PC-3 (cell line): ENCODE data around the gene SPATA7. TPM values are rescaled to one million over a fixed set of nuclear protein-coding genes. Genes with fewer than 3 reads are reported as not detected.
A peak's percentile ranks its signal among the peaks of the same experiment; 100 is the strongest.

ENCODE experiments used
- ATAC-seq: fragments of 200-7000 bp; cut with Tn5 transposase; 2 replicates; pipeline ENCODE4 v1.9.1; 2020; ENCODE audit warnings: mild to moderate bottlenecking, moderate library complexity
- BruUV-seq: library from RNA; stranded (reverse); fragments of 400-500 nt; replicated peaks from 2 replicates; lab custom pipeline; 2021; lab: Mats Ljungman, UMichigan
- CTCF ChIA-PET: fragments of 300-600 bp; sonication (Branson Sonifier 250); formaldehyde crosslinking; loops from one replicate; lab custom pipeline; 2022; ENCODE audit warnings: antibody characterized with exemption; lab: Charles Lee
- POLR2A ChIA-PET: fragments of 300-600 bp; sonication (Branson Sonifier 250); formaldehyde crosslinking; loops from one replicate; lab custom pipeline; 2022; ENCODE audit warnings: antibody characterized with exemption; ENCODE audit not compliant: unreplicated experiment; lab: Charles Lee
- DNase-seq: peaks from one replicate; pipeline ENCODE4 v3.0.0-alpha.2; 2015
- H2AFZ ChIP-seq: fragments of 300-600 bp; sonication (generic); 2 replicates; pipeline ENCODE4 v1.6.0; 2016; ENCODE audit warnings: antibody characterized with exemption, low read length
- H3F3A ChIP-seq: fragments of 300-600 bp; sonication (generic); one replicate; pipeline ENCODE4 v1.6.0; 2017; ENCODE audit warnings: antibody characterized with exemption, low read length, control low read depth, mild to moderate bottlenecking; ENCODE audit not compliant: unreplicated experiment
- H3K27ac ChIP-seq: fragments of 300-600 bp; sonication (generic); 2 replicates; pipeline ENCODE4 v1.5.1; 2016; ENCODE audit warnings: mild to moderate bottlenecking, low read length
- H3K27me3 ChIP-seq: fragments of 300-600 bp; sonication (generic); 2 replicates; pipeline ENCODE4 v1.6.1; 2016; ENCODE audit warnings: low read length, mixed read lengths
- H3K36me3 ChIP-seq: fragments of 300-600 bp; sonication (generic); 2 replicates; pipeline ENCODE4 v1.6.1; 2016; ENCODE audit warnings: low read depth, mixed run types, low read length, mixed read lengths
- H3K4me1 ChIP-seq: fragments of 300-600 bp; sonication (generic); 2 replicates; pipeline ENCODE4 v1.5.1; 2016; ENCODE audit warnings: low read length; ENCODE audit not compliant: insufficient read depth
- H3K4me2 ChIP-seq: fragments of 300-600 bp; sonication (generic); 2 replicates; pipeline ENCODE4 v1.6.0; 2016; ENCODE audit warnings: low read length
- H3K4me3 ChIP-seq: fragments of 300-600 bp; sonication (generic); 2 replicates; pipeline ENCODE4 v1.5.1; 2016; ENCODE audit warnings: mild to moderate bottlenecking, low read length, mixed read lengths
- H3K79me2 ChIP-seq: fragments of 300-600 bp; sonication (generic); 2 replicates; pipeline ENCODE4 v1.6.1; 2017; ENCODE audit warnings: low read length, mixed read lengths
- H3K9ac ChIP-seq: fragments of 300-600 bp; sonication (generic); 2 replicates; pipeline ENCODE4 v1.6.0; 2016; ENCODE audit warnings: mild to moderate bottlenecking, low read length
- H3K9me2 ChIP-seq: fragments of 300-600 bp; sonication (generic); replicated peaks from 2 replicates; pipeline ENCODE4 v1.6.1; 2016; ENCODE audit warnings: mixed run types, low read length, mixed read lengths
- H3K9me3 ChIP-seq: fragments of 300-600 bp; sonication (generic); 2 replicates; pipeline ENCODE4 v1.6.1; 2016; ENCODE audit warnings: low read length, mixed read lengths
- H4K20me1 ChIP-seq: fragments of 300-600 bp; sonication (generic); 2 replicates; pipeline ENCODE4 v1.6.1; 2016; ENCODE audit warnings: low read length, mixed read lengths
- EZH2 ChIP-seq: fragments of 300-600 bp; sonication (generic); IDR thresholded peaks from one replicate; pipeline ENCODE4 v1.6.1; 2017; ENCODE audit warnings: antibody characterized with exemption, mild to moderate bottlenecking, low read length; ENCODE audit not compliant: unreplicated experiment
- EZH2phosphoT487 ChIP-seq: fragments of 300-600 bp; sonication (generic); IDR thresholded peaks from 2 replicates; pipeline ENCODE4 v1.6.1; 2018; ENCODE audit warnings: mild to moderate bottlenecking, antibody characterized with exemption, low read length, borderline replicate concordance
- intact Hi-C: fragments of 100-400 bp; cut with micrococcal nuclease; formaldehyde crosslinking; loops from 2 replicates; pipeline ENCODE4 v1.9.0; 2023
- total RNA-seq: library from RNA; depleted of rRNA; stranded (reverse); fragments of >200 nt; gene quantifications from 2 replicates; pipeline ENCODE4 v1.2.3, GENCODE V29; 2014
- TF ChIP-seq, protein P1 (sequence below): fragments of 300-600 bp; sonication (generic); conservative IDR thresholded peaks from 2 replicates; pipeline ENCODE4 v1.5.1; 2017; ENCODE audit warnings: antibody characterized with exemption, low read depth, mild to moderate bottlenecking, low read length

Gene SPATA7
- total RNA-seq, 1 experiment from 2014 or later: 2.8 TPM

DNA sequence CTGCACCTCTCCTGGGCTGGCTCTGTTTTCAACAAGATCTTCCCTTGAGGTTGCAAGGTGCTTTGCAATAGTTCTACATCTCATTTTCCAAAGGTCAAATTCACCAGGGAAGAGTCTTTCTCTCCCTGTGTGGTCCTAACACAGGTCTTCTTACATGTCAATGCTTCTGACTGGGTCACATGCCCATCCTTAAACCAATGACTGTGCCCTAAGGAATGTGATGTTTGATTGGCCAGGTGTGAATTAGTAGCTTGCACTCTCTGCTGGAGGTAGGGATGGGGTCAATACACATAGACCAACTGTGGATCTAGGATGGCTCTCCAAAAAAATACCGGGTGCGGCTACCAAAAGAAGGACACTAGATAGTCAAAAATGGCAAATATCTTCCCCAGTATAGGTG lies 42.5 kb upstream of the SPATA7 start:
- TF ChIP-seq, protein P1, sequence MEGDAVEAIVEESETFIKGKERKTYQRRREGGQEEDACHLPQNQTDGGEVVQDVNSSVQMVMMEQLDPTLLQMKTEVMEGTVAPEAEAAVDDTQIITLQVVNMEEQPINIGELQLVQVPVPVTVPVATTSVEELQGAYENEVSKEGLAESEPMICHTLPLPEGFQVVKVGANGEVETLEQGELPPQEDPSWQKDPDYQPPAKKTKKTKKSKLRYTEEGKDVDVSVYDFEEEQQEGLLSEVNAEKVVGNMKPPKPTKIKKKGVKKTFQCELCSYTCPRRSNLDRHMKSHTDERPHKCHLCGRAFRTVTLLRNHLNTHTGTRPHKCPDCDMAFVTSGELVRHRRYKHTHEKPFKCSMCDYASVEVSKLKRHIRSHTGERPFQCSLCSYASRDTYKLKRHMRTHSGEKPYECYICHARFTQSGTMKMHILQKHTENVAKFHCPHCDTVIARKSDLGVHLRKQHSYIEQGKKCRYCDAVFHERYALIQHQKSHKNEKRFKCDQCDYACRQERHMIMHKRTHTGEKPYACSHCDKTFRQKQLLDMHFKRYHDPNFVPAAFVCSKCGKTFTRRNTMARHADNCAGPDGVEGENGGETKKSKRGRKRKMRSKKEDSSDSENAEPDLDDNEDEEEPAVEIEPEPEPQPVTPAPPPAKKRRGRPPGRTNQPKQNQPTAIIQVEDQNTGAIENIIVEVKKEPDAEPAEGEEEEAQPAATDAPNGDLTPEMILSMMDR: no peak
- TF ChIP-seq EZH2: no peak
- TF ChIP-seq EZH2phosphoT487: no peak
- intact Hi-C loops: no loop called here
- no TSS peak for BruUV-seq
- H2AFZ ChIP-seq: no peak overlapping the region
- no peaks in the 10 kb centered on the region for H4K20me1 ChIP-seq
- ChIA-PET POLR2A (no interaction called here), CTCF (no interaction called here)
- H3K27me3 ChIP-seq: no peaks in the 10 kb centered on the region
- H3K9ac ChIP-seq: no peak overlapping the region
- no peak for DNase-seq
- peaks cover 29% of the 10 kb centered on the region for H3K4me1 ChIP-seq
- H3F3A ChIP-seq: peaks cover 8% of the 10 kb centered on the region
- ATAC-seq: no peak
- no peak overlapping the region for H3K4me2 ChIP-seq
- H3K27ac ChIP-seq: no peak overlapping the region
- H3K79me2 ChIP-seq: no peaks in the 10 kb centered on the region
- H3K9me3 ChIP-seq: no peaks in the 10 kb centered on the region
- no peak overlapping the region for H3K4me3 ChIP-seq
- H3K36me3 ChIP-seq: no peaks in the 10 kb centered on the region
- no peaks in the 10 kb centered on the region for H3K9me2 ChIP-seq

GRCh38 chr14:88346048-88346639 lies 39.3 kb upstream of the SPATA7 start:
- intact Hi-C loops: loop anchor here (5.0 kb wide), 1 partner anchor 36 kb away; no protein-coding TSS in a partner anchor
- H3K4me2 ChIP-seq: peak overlapping the region; percentile 84
- no peaks in the 10 kb centered on the region for H3K27me3 ChIP-seq
- BruUV-seq: no TSS peak
- H3K9ac ChIP-seq: peak overlapping the region; percentile 75
- ChIA-PET POLR2A (interaction anchor here (0.6 kb wide), 1 partner anchor 331 kb away, joined by 3 read pairs; no protein-coding TSS in a partner anchor), CTCF (interaction anchor here (0.6 to 0.9 kb wide), 2 partner anchors 110 to 550 kb away, joined by 3 to 4 read pairs; no protein-coding TSS in a partner anchor)
- ATAC-seq (peak; percentile 94), DNase-seq (peak; percentile 96)
- H3K9me3 ChIP-seq: no peaks in the 10 kb centered on the region
- no peaks in the 10 kb centered on the region for H3K79me2 ChIP-seq
- H4K20me1 ChIP-seq: no peaks in the 10 kb centered on the region
- peaks cover 8% of the 10 kb centered on the region for H3F3A ChIP-seq
- TF ChIP-seq, protein P1: no peak
- TF ChIP-seq EZH2phosphoT487: no peak
- H3K4me3 ChIP-seq: peak overlapping the region; percentile 50
- no peaks in the 10 kb centered on the region for H3K36me3 ChIP-seq
- H3K27ac ChIP-seq: peak overlapping the region; percentile 98
- H2AFZ ChIP-seq: peak overlapping the region; percentile 25; the same call in 1 of the 2 replicates
- no peaks in the 10 kb centered on the region for H3K9me2 ChIP-seq
- peaks cover 35% of the 10 kb centered on the region for H3K4me1 ChIP-seq

GRCh38 chr14:88348546-88348945 lies 36.9 kb upstream of the SPATA7 start:
- Histone ChIP-seq H3K9ac (no peak overlapping the region), H3K4me3 (no peak overlapping the region), H3K9me2 (no peaks in the 10 kb centered on the region), H3K4me1 (peaks cover 58% of the 10 kb centered on the region), H3K9me3 (no peaks in the 10 kb centered on the region), H3K4me2 (no peak overlapping the region), H4K20me1 (no peaks in the 10 kb centered on the region), H3K27me3 (no peaks in the 10 kb centered on the region), H3K79me2 (no peaks in the 10 kb centered on the region), H2AFZ (no peak overlapping the region), H3K36me3 (no peaks in the 10 kb centered on the region), H3K27ac (no peak overlapping the region), H3F3A (peaks cover 8% of the 10 kb centered on the region)
- TF ChIP-seq, protein P1: no peak
- TF ChIP-seq EZH2 (no peak), EZH2phosphoT487 (no peak)
- ATAC-seq: no peak
- DNase-seq: no peak
- no TSS peak for BruUV-seq
- CTCF ChIA-PET: no interaction called here
- intact Hi-C loops: loop anchor here (5.0 kb wide), 1 partner anchor 34 kb away; no protein-coding TSS in a partner anchor
- POLR2A ChIA-PET: no interaction called here
